ENCODE results near the gene PDE8B. TPM values are rescaled to one million over a fixed set of nuclear protein-coding genes. Genes with fewer than 3 reads are reported as not detected.

Gene PDE8B
- total RNA-seq, 1 experiment from 2014 or later, result 0.07 TPM

GRCh38 chr5:77208507-77209163 is 1.8 kb upstream of the PDE8B start:
- Histone ChIP-seq H3K56ac (ENCODE audit: insufficient read length, low read depth, low read length) (no peak overlapping the region), H4K91ac (ENCODE audit: insufficient read length, low read depth, low read length) (no peak overlapping the region), H3K23ac (ENCODE audit: insufficient read length, low read depth, low read length) (no peak overlapping the region), H3K9me3 (ENCODE audit: control insufficient read depth, low read depth, low read length) (no peaks in the 10 kb centered on the region), H2BK12ac (ENCODE audit: insufficient read length, low read depth, low read length) (no peak overlapping the region), H2BK120ac (ENCODE audit: low read depth, low read length, poor library complexity, severe bottlenecking) (no peak overlapping the region), H2BK5ac (ENCODE audit: insufficient read length, low read length) (no peak overlapping the region), H3K27ac (ENCODE audit: insufficient read length, low read depth, low read length) (no peak overlapping the region), H2BK15ac (ENCODE audit: low read depth, low read length) (no peak overlapping the region), H3K79me2 (ENCODE audit: insufficient read depth, low read length) (no peaks in the 10 kb centered on the region), H3K4me1 (ENCODE audit: insufficient read depth, low read length) (no peaks in the 10 kb centered on the region), H3K4ac (ENCODE audit: low read depth, low read length) (no peak overlapping the region), H4K8ac (replicated peaks; ENCODE audit: insufficient read length, low read depth, low read length) (no peak overlapping the region), H3K79me1 (ENCODE audit: insufficient read depth, low read depth, low read length, poor library complexity, severe bottlenecking) (no peaks in the 10 kb centered on the region), H3K27me3 (ENCODE audit: insufficient read depth, low read length) (peaks cover 34% of the 10 kb centered on the region), H4K5ac (ENCODE audit: insufficient read length, low read depth, low read length) (no peak overlapping the region), H3K14ac (ENCODE audit: insufficient read depth, low read length) (no peak overlapping the region), H2AK5ac (ENCODE audit: insufficient read length, low read length) (no peak overlapping the region), H3K9ac (ENCODE audit: extremely low read depth, insufficient read length, low read length) (no peak overlapping the region), H3K23me2 (ENCODE audit: insufficient read length, low read depth, low read length, poor library complexity, severe bottlenecking) (peaks cover 10% of the 10 kb centered on the region), H3K4me2 (ENCODE audit: insufficient read depth, insufficient read length, low read length) (no peak overlapping the region), H2AFZ (ENCODE audit: low read length) (no peak overlapping the region), H4K20me1 (ENCODE audit: control insufficient read depth, insufficient read depth, insufficient read length) (no peaks in the 10 kb centered on the region), H3K18ac (ENCODE audit: insufficient read length, low read depth, low read length) (no peak overlapping the region), H3T11ph (ENCODE audit: low read length) (no peak overlapping the region), H2BK20ac (ENCODE audit: low read depth, low read length, poor library complexity, severe bottlenecking) (no peak overlapping the region)
- Mint-ChIP-seq H3K4me1 (peaks cover 11 to 20% of the 10 kb centered on the region in 2 experiments), H3K36me3 (ENCODE audit: insufficient read depth in 1 of 3, low read depth in 3 of 3) (peaks cover 0 to 2% (median 0%) of the 10 kb centered on the region in 3 experiments; a peak in 1 of 7 replicates), H3K4me3 (no peak overlapping the region; a peak in 1 of 5 replicates), H3K27ac (no peak overlapping the region), H3K9me3 (peaks cover 0 to 2% of the 10 kb centered on the region in 2 experiments; a peak in 1 of 5 replicates), H3K27me3 (ENCODE audit: low read depth) (peaks cover 70% of the 10 kb centered on the region)
- no peak for TF ChIP-seq CTCF (conservative IDR thresholded peaks at IDR 0.05)
- DNase-seq, result no peak
- no CpG with 5 or more reads among the region's 1 CpG for WGBS (ENCODE audit: extremely low coverage, insufficient read length, low lambda C conversion rate)
